A549 (cell line): ENCODE measurements around the gene CISH. TPM values are rescaled to one million over a fixed set of nuclear protein-coding genes. Genes with fewer than 3 reads are reported as not detected.
A peak's percentile ranks its signal among the peaks of the same experiment; 100 is the strongest.

ENCODE experiments used
- ATAC-seq, 2 experiments: fragments of 200-7000 bp in 1 of 2; fragments of >200 bp in 1 of 2; cut with Nextera tagmentation in 1 of 2; cut with Tn5 transposase in 1 of 2; 3 replicates each; pipeline versions ENCODE4 v1.8.0 to v1.9.1; 2018 to 2020; ENCODE audit warnings: mild to moderate bottlenecking in 1 of 2, moderate library complexity in 1 of 2
- CTCF ChIA-PET: fragments of 300-600 bp; sonication (Branson Sonifier 250); formaldehyde crosslinking; extraction: SDS; loops from one replicate; lab custom pipeline; 2021; ENCODE audit warnings: antibody characterized with exemption, inconsistent platforms; lab: Yijun Ruan, JAX
- POLR2A ChIA-PET: fragments of 350-600 bp; formaldehyde crosslinking; extraction: SDS; loops from one replicate; lab custom pipeline; 2021; ENCODE audit warnings: antibody characterized with exemption, inconsistent platforms; lab: Yijun Ruan, JAX
- DNase-seq, 2 experiments: peaks; one replicate each; pipeline versions ENCODE4 v3.0.0 to v3.0.0-alpha.2; 2011 to 2016; ENCODE audit warnings: low read depth in 1 of 2, low spot score in 1 of 2
- FAIRE-seq: peaks from 2 replicates; lab custom pipeline; 2011; peaks lifted over from hg19 to GRCh38; lab: Jason Lieb, UNC
- H3K27ac ChIP-seq, 2 experiments: fragments of >200 bp; sonication (Bioruptor Twin); formaldehyde crosslinking; 3 replicates each; pipeline ENCODE4 v1.5.1; 2016 to 2017
- H3K4me1 ChIP-seq: fragments of >200 bp; sonication (Bioruptor Twin); formaldehyde crosslinking; 3 replicates; pipeline ENCODE4 v1.6.1; 2016
- H3K4me2 ChIP-seq: fragments of >200 bp; sonication (Bioruptor Twin); formaldehyde crosslinking; 3 replicates; pipeline ENCODE4 v1.6.1; 2016
- H3K4me3 ChIP-seq: fragments of >200 bp; sonication (Bioruptor Twin); formaldehyde crosslinking; 3 replicates; pipeline ENCODE4 v1.5.1; 2016
- H3K9me3 ChIP-seq: fragments of >200 bp; sonication (Bioruptor Twin); formaldehyde crosslinking; 3 replicates; pipeline ENCODE4 v1.6.1; 2016
- ATOH8 ChIP-seq: fragments of 250-450 bp; sonication (Bioruptor Pico); IDR thresholded peaks from 2 replicates; pipeline ENCODE4 v1.5.0; 2020; ENCODE audit warnings: low read depth, mild to moderate bottlenecking, moderate library complexity
- BCL3 ChIP-seq: fragments of >200 bp; sonication (Bioruptor Twin); formaldehyde crosslinking; IDR thresholded peaks from 3 replicates; pipeline ENCODE4 v1.6.1; 2016
- BHLHE40 ChIP-seq: IDR thresholded peaks from 2 replicates; pipeline ENCODE4 v1.6.1; 2012; ENCODE audit warnings: low read depth, low read length, inconsistent platforms
- CBX2 ChIP-seq: fragments of 200-600 bp; sonication (generic); IDR thresholded peaks from 2 replicates; pipeline ENCODE4 v1.6.1; 2016; ENCODE audit warnings: low read depth, mild to moderate bottlenecking, borderline replicate concordance
- CBX8 ChIP-seq: fragments of 200-600 bp; sonication (generic); IDR thresholded peaks from 2 replicates; pipeline ENCODE4 v1.6.1; 2016
- CHD2 ChIP-seq: fragments of 150-350 bp; IDR thresholded peaks from 2 replicates; pipeline ENCODE4 v1.6.1; 2014; ENCODE audit warnings: low read length; ENCODE audit not compliant: partially characterized antibody
- CHD4 ChIP-seq: fragments of 200-600 bp; sonication (generic); IDR thresholded peaks from 2 replicates; pipeline ENCODE4 v1.6.1; 2016; ENCODE audit warnings: antibody characterized with exemption, mild to moderate bottlenecking, borderline replicate concordance
- EHMT2 ChIP-seq: fragments of 200-600 bp; sonication (generic); IDR thresholded peaks from 2 replicates; pipeline ENCODE4 v1.6.1; 2016; ENCODE audit warnings: antibody characterized with exemption, low read depth, mild to moderate bottlenecking, moderate library complexity
- FOSL2 ChIP-seq, 2 experiments: fragments of 450-650 bp in 1 of 2; fragments of >200 bp in 1 of 2; sonication (Bioruptor Twin) in 1 of 2; formaldehyde crosslinking; IDR thresholded peaks; 2 replicates each; pipeline versions ENCODE4 v1.5.0 to v1.6.1; 2016 to 2020; ENCODE audit warnings: mild to moderate bottlenecking in 1 of 2, moderate library complexity in 1 of 2
- HMGXB4 ChIP-seq: fragments of 250-450 bp; sonication (Bioruptor Pico); IDR thresholded peaks from 2 replicates; pipeline ENCODE4 v1.5.0; 2021; ENCODE audit warnings: mild to moderate bottlenecking, moderate library complexity, borderline replicate concordance
- MAFK ChIP-seq: fragments of 450-650 bp; IDR thresholded peaks from 2 replicates; pipeline ENCODE4 v1.6.1; 2014; ENCODE audit not compliant: partially characterized antibody
- NFE2L2 ChIP-seq: fragments of 150-350 bp; conservative IDR thresholded peaks from 2 replicates; pipeline ENCODE4 v1.6.1; 2014; ENCODE audit warnings: low read length
- NR3C1 ChIP-seq: fragments of >200 bp; sonication (Bioruptor Twin); formaldehyde crosslinking; IDR thresholded peaks from 3 replicates; pipeline ENCODE4 v1.6.1; 2017
- POLR2AphosphoS2 ChIP-seq: conservative IDR thresholded peaks from 2 replicates; pipeline ENCODE4 v1.6.1; 2012; ENCODE audit warnings: low read length, improper control_type of control experiment, inconsistent platforms
- RAD21 ChIP-seq, 2 experiments: fragments of >200 bp in 1 of 2; sonication (Bioruptor Twin) in 1 of 2; formaldehyde crosslinking in 1 of 2; IDR thresholded peaks in 1 of 2; conservative IDR thresholded peaks in 1 of 2; 2 replicates in 1 of 2; 3 replicates in 1 of 2; pipeline ENCODE4 v1.6.1; 2012 to 2018; ENCODE audit warnings: inconsistent platforms in 1 of 2
- TFCP2L1 ChIP-seq: fragments of 250-450 bp; sonication (Bioruptor Pico); IDR thresholded peaks from 2 replicates; pipeline ENCODE4 v1.5.0; 2021; ENCODE audit warnings: mild to moderate bottlenecking
- TP53 ChIP-seq: fragments of 250-450 bp; sonication (Bioruptor Pico); IDR thresholded peaks from 2 replicates; pipeline ENCODE4 v1.5.0; 2021; ENCODE audit warnings: mild to moderate bottlenecking, moderate library complexity
- ZC3H11A ChIP-seq: fragments of 450-650 bp; IDR thresholded peaks from 2 replicates; pipeline ENCODE4 v1.6.1; 2014; ENCODE audit warnings: antibody characterized with exemption, mild to moderate bottlenecking
- whole genome bisulfite sequencing: methylation state at CpG from one replicate; pipeline ENCODE4 v1.1.6; 2017; ENCODE audit errors: missing lambda C conversion rate; 5-methylcytosine and 5-hydroxymethylcytosine counted together
- polyA plus RNA-seq, 4 experiments: library from polyadenylated mRNA; depleted of rRNA in 3 of 4; stranded (reverse); fragments of >200 nt; fragmentation: RNase III in 1 of 4; extraction: RNeasy Plus Mini Kit Qiagen cat#74134 plus additional on column Dnase treatment in 1 of 4; gene quantifications; 2 replicates in 3 of 4; 3 replicates in 1 of 4; pipeline ENCODE4 v1.2.3, GENCODE V29; 2011 to 2017

Gene CISH
- polyA plus RNA-seq, 2 of the 4 experiments (the other 2 are of a cell fraction): 0.43 to 0.68 TPM

- CTCF ChIA-PET: interaction anchor here (4.4 kb wide), 1 partner anchor 21 kb away, joined by 31 read pairs; no protein-coding TSS in a partner anchor
- TF ChIP-seq ZC3H11A (no peak), CHD4 (no peak), HMGXB4 (CRISPR knock-in tag) (no peak), CHD2 (no peak), CBX8 (no peak), TP53 (no peak), CBX2 (no peak), BHLHE40 (no peak)
- POLR2A ChIA-PET: no interaction called here
- WGBS: 21% methylated on average over 2 of the region's 2 CpGs
- Histone ChIP-seq H3K9me3 (no peaks in the 10 kb centered on the region), H3K4me1 (peaks cover 14% of the 10 kb centered on the region), H3K4me2 (no peak overlapping the region), H3K27ac (no peak overlapping the region), H3K4me3 (no peak overlapping the region)
- no peak for FAIRE-seq
- ATAC-seq: no peak
- no peak for DNase-seq
Measured at GRCh38 chr3:50594253-50594785, 17.3 kb downstream of the CISH start.

GRCh38 chr3:50592568-50592967 lies 19.0 kb downstream of the CISH start:
- peak overlapping the region in 1 of 2 experiments; percentile 50; a peak in 2 of 6 replicates for H3K27ac ChIP-seq
- TF ChIP-seq BCL3 (no peak), EHMT2 (no peak), ZC3H11A (no peak), ATOH8 (CRISPR knock-in tag) (no peak), RAD21 (conservative IDR thresholded peaks at IDR 0.05 in 1 of 2, IDR thresholded peaks at IDR 0.05 in 1 of 2) (no peak), MAFK (no peak), FOSL2 (IDR thresholded peaks at IDR 0.05) (no peak), FOSL2 (CRISPR knock-in tag; IDR thresholded peaks at IDR 0.05) (no peak), POLR2AphosphoS2 (no peak), TFCP2L1 (CRISPR knock-in tag) (no peak), NR3C1 (no peak)
- H3K4me2 ChIP-seq: no peak overlapping the region
- no peak overlapping the region for H3K4me3 ChIP-seq
- DNase-seq: no peak
- H3K9me3 ChIP-seq: no peaks in the 10 kb centered on the region
- CTCF ChIA-PET: interaction anchor here (0.9 to 4.4 kb wide), 6 partner anchors 12 to 43 kb away, joined by 3 to 31 read pairs (median 4); partner anchors contain the start of gene CISH
- H3K4me1 ChIP-seq: peaks cover 14% of the 10 kb centered on the region
- ATAC-seq: peak in 1 of 2 experiments; percentile 31; a peak in 2 of 6 replicates
- POLR2A ChIA-PET: interaction anchor here (0.9 to 1.5 kb wide), 2 partner anchors 19 to 24 kb away, joined by 3 to 4 read pairs; partner anchors contain the start of genes CISH and HEMK1
- 33% methylated on average over 1 of the region's 5 CpGs for WGBS
- no peak for FAIRE-seq

- H3K9me3 ChIP-seq: no peaks in the 10 kb centered on the region
- POLR2A ChIA-PET: interaction anchor here (0.6 to 1.5 kb wide), 2 partner anchors 22 to 735 kb away, joined by 3 to 4 read pairs; partner anchors contain the start of gene HEMK1
- no peak for ATAC-seq
- peaks cover 14% of the 10 kb centered on the region for H3K4me1 ChIP-seq
- TF ChIP-seq NFE2L2: no peak
- no peak for DNase-seq
- no peak overlapping the region for H3K4me3 ChIP-seq
- H3K27ac ChIP-seq: peak overlapping the region in 1 of 2 experiments; percentile 62; a peak in 2 of 6 replicates
- 80% methylated on average over 1 of the region's 9 CpGs for WGBS
- no peak for FAIRE-seq
- CTCF ChIA-PET: interaction anchor here (0.6 to 4.4 kb wide), 7 partner anchors 10 to 483 kb away, joined by 3 to 31 read pairs (median 7); no protein-coding TSS in a partner anchor
- no peak overlapping the region for H3K4me2 ChIP-seq
Measured at GRCh38 chr3:50591196-50591741, 20.3 kb downstream of the CISH start.
